Epithelial cell of esophagus (primary cell): ENCODE data around the gene VILL.
A peak's percentile ranks its signal among the peaks of the same experiment; 100 is the strongest.

Experiments used
- DNase-seq: peaks from one replicate; pipeline ENCODE4 v3.0.0; 2010; ENCODE audit warnings: low read depth
- H3K4me3 ChIP-seq: 2 replicates; pipeline ENCODE4 v1.5.1; 2011; ENCODE audit warnings: mild to moderate bottlenecking, low read length, control low read depth
- CTCF ChIP-seq: IDR thresholded peaks from 2 replicates; pipeline ENCODE4 v1.5.1; 2011; ENCODE audit warnings: low read depth, mild to moderate bottlenecking, low read length, control low read depth, inconsistent platforms; ENCODE audit not compliant: insufficient read depth; ENCODE audit errors: missing control alignments

VILL gene

GRCh38 chr3:37991109-37991508 lies 523 bp downstream of the VILL start:
- peak overlapping the region; percentile 51 for H3K4me3 ChIP-seq
- no peak for TF ChIP-seq CTCF
- DNase-seq, result no peak

DNA sequence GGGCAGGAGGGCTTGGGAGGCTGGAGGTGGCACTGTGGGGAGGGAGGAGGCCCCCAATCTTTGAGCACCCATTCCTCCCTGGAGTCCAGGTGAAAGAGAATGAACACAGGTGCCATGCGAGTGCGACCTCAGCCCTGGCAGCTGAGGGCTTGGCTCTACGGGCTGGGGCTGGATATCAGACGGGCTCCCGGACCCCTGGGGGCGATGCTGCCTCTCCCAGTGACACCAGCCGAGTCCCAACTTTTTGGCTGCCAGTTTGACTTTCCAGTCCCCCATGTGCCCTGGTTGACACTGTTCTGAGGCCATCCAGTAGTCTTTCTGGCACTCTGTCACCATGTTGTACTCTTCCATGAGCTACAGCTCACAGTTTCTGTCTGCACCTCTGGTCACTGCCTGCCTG lies 1.2 kb downstream of the VILL start:
- TF ChIP-seq CTCF, result no peak
- peak overlapping the region; percentile 51 for H3K4me3 ChIP-seq
- no peak for DNase-seq

GRCh38 chr3:37992271-37993066 lies 1.9 kb downstream of the VILL start:
- no peak for TF ChIP-seq CTCF
- peak overlapping the region; percentile 51 for H3K4me3 ChIP-seq
- peak; percentile 74 for DNase-seq

DNA sequence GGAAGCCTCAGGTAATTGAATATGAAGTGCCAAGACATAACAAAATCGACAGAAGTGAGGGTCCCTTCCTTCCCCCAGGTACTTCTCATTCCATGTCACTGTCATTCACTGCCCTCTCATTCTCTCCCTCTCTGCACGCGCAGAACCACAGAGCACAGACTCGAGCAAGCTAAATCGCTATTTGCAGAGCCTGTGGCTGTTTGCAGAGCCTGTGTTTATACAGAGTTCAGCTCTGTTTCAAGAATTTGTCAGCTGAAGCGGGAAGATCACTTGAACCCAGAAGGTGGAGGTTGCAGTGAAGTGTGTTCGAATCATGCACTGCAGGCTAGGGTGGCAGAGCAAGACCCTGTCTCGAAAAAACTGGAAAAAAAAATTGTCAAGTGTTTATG lies 2.5 kb downstream of the VILL start:
- no peak overlapping the region for H3K4me3 ChIP-seq
- no peak for DNase-seq
- TF ChIP-seq CTCF, result no peak

DNA sequence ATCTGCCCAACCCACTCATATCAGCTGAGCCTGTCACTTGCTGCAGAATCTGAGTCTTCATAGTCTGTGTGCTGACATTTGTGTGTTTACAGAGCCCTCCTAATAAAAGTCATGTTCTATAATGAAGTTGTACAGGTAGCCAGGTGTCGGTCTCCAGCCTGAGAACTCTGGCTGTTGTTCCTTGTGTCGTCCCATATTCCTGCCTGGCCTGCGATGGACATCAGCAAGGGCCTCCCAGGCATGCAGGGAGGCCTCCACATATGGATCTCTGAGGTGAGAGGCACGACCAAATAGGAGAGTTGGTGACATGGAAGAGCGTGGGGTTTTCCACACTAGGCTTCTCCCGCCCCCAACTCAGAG lies 2.9 kb downstream of the VILL start:
- DNase-seq, result no peak
- TF ChIP-seq CTCF, result no peak
- H3K4me3 ChIP-seq, result no peak overlapping the region

DNA sequence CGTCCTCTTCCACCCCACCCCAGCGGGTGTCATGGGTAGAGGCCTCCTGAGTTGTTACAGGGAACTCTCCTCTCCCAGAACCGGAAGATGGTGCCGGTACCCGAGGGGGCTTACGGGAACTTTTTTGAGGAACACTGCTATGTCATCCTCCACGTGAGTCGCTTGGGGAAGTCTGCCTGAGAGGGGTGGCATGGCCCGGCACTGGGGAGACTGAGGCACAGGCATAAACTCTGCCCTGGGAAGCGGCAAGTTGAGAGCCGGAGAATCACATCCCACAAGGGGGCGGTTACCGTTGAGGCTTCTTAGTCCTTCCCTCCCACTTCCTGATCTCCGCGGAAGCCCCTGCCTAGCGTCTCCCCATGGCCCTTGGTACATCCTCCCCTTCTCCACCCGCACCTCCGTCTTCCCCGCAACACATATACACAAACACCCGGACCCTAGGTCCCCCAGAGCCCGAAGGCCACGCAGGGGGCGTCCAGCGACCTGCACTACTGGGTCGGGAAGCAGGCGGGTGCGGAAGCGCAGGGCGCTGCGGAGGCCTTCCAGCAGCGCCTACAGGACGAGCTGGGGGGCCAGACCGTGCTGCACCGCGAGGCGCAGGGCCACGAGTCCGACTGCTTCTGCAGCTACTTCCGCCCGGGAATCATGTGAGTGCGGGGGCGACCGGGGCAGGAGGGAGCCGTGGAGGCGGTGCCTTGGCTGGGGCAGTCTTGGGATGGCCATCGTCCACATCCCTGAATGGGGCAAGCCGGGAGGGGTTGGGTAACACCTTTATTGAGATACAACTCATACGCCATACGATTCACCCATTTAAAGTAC lies 3.4 kb downstream of the VILL start:
- TF ChIP-seq CTCF, result peak; percentile 9
- peak overlapping the region; percentile 41 for H3K4me3 ChIP-seq
- DNase-seq, result peak; percentile 52

DNA sequence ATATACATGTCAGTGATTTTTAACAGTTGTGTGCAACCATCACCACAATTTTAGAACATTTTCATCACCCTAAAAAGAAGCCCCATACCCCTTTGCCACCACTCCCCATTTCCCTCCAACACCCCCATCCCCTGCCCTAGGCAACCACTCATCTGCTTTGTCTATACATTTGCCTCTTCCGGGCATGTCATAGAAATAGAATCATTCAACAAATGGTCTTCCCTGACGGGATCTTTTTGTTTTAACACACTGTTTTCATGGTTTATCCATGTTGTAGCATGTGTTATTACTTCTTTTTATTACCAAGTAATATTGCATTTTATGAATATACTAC lies 4.0 kb downstream of the VILL start:
- no peak for TF ChIP-seq CTCF
- peak overlapping the region; percentile 41 for H3K4me3 ChIP-seq
- DNase-seq, result no peak
